T-helper 17 cell (primary cell): ENCODE data around the gene MMP14. TPM values are rescaled to one million over a fixed set of nuclear protein-coding genes. Genes with fewer than 3 reads are reported as not detected.
A peak's percentile ranks its signal among the peaks of the same experiment; 100 is the strongest.

Source experiments
- ATAC-seq: fragments of 150-1000 bp; cut with Tn5 transposase; 2 replicates; pipeline ENCODE4 v1.10.0; 2021; ENCODE audit warnings: mild to moderate bottlenecking, moderate library complexity
- DNase-seq, 3 donors: peaks; one replicate each; pipeline versions ENCODE4 v3.0.0 to v3.0.0-alpha.2; 2020 to 2021
- H3K9me3 ChIP-seq: one replicate; pipeline ENCODE4 v1.7.0; 2013; ENCODE audit warnings: low read length, mild to moderate bottlenecking; ENCODE audit not compliant: control insufficient read depth, poor library complexity, severe bottlenecking
- H3K27ac Mint-ChIP-seq: one replicate; pipeline ENCODE4 v1.8.0; 2022; ENCODE audit warnings: mild to moderate bottlenecking, moderate library complexity, mixed read lengths
- H3K27me3 Mint-ChIP-seq: one replicate; pipeline ENCODE4 v1.8.0; 2022; ENCODE audit warnings: mixed read lengths
- H3K36me3 Mint-ChIP-seq: one replicate; pipeline ENCODE4 v1.8.0; 2022; ENCODE audit warnings: low read depth, mixed read lengths
- H3K4me1 Mint-ChIP-seq: one replicate; pipeline ENCODE4 v1.8.0; 2022; ENCODE audit warnings: mild to moderate bottlenecking, mixed read lengths
- H3K4me3 Mint-ChIP-seq: one replicate; pipeline ENCODE4 v1.8.0; 2022; ENCODE audit warnings: mild to moderate bottlenecking, moderate library complexity, mixed read lengths
- total RNA-seq, 4 donors: library from RNA in 2 of 4; stranded (reverse) in 2 of 4; gene quantifications; one replicate each; pipeline ENCODE4 v1.2.3 and lab custom pipeline; 2022 to 2026

The MMP14 gene
- total RNA-seq, 2 donors from 2014 or later: 0.85 to 1.0 TPM

- H3K27me3 Mint-ChIP-seq: no peaks in the 10 kb centered on the region
- no peaks in the 10 kb centered on the region for H3K9me3 ChIP-seq
- H3K4me1 Mint-ChIP-seq: peaks cover 12% of the 10 kb centered on the region
- H3K4me3 Mint-ChIP-seq: peak overlapping the region; percentile 19
- H3K27ac Mint-ChIP-seq: peak overlapping the region; percentile 11
- ATAC-seq (no peak), DNase-seq (no peak)
- H3K36me3 Mint-ChIP-seq: peaks cover 10% of the 10 kb centered on the region
Observed at GRCh38 chr14:22896356-22896755, 60.0 kb downstream of the MMP14 start.

- Mint-ChIP-seq H3K36me3 (peaks cover 13% of the 10 kb centered on the region), H3K27ac (peak overlapping the region; percentile 11)
Observed at GRCh38 chr14:22896760-22897159, 60.4 kb downstream of the MMP14 start.

DNA sequence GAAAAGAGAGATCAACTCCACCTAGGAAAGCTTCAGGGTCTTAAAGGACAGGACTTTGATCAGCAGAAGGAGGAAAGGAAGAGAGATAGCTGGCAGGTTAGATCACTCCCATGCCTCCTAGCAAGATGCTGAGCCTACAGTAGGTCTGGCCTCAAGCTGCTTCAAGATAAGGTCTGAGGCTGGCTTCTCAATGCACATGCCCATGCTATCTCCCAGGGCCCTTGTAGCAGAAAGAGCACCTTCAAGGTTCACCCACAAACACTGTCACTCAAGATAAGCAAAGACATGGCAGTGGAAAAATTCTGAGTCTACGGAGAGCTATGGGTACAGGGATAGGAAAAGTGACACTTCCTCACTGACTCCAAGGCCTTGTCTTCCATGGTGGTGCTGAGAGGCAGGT is 61.0 kb downstream of the MMP14 start:
- Mint-ChIP-seq H3K4me3 (no peak overlapping the region), H3K27me3 (no peaks in the 10 kb centered on the region), H3K4me1 (peaks cover 14% of the 10 kb centered on the region), H3K36me3 (peaks cover 13% of the 10 kb centered on the region), H3K27ac (no peak overlapping the region)
- DNase-seq (no peak), ATAC-seq (no peak)
- H3K9me3 ChIP-seq: no peaks in the 10 kb centered on the region

More at GRCh38 chr14:22896760-22897159, 60.4 kb downstream of the MMP14 start:
- peak overlapping the region; percentile 19 for H3K4me3 Mint-ChIP-seq
- no peak for DNase-seq
- no peaks in the 10 kb centered on the region for H3K9me3 ChIP-seq
- H3K4me1 Mint-ChIP-seq: peaks cover 14% of the 10 kb centered on the region
- no peak for ATAC-seq
- H3K27me3 Mint-ChIP-seq: no peaks in the 10 kb centered on the region

Other genes with a start within 250 kb of the MMP14 start
- 10 to 100 TPM; 95.4 to 96.0 TPM for gene DAD1, start 247.4 kb upstream of the MMP14 start, total RNA-seq
- gene ABHD4, start 238.3 kb upstream of the MMP14 start, total RNA-seq: 10 to 100 TPM; 12.3 to 19.0 TPM
- gene OR6J1, start 192.2 kb upstream of the MMP14 start, total RNA-seq: not detected
- 100 to 1,000 TPM; 150 to 171 TPM for gene OXA1L, start 69.9 kb upstream of the MMP14 start, total RNA-seq
- 1 to 10 TPM in 1 of 2 donors, under 1 TPM in 1; 0.55 to 3.1 TPM for gene SLC7A7, start 21.1 kb upstream of the MMP14 start, total RNA-seq
- 10 to 100 TPM; 36.2 to 44.6 TPM for gene MRPL52, start 6.7 kb upstream of the MMP14 start, total RNA-seq
- 10 to 100 TPM; 76.9 to 84.5 TPM for gene LRP10, start 35.2 kb downstream of the MMP14 start, total RNA-seq
- 1 to 10 TPM; 7.2 to 8.7 TPM for gene REM2, start 46.6 kb downstream of the MMP14 start, total RNA-seq
- 10 to 100 TPM; 77.3 to 88.9 TPM for gene RBM23, start 82.6 kb downstream of the MMP14 start, total RNA-seq
- gene PRMT5, start 92.8 kb downstream of the MMP14 start, total RNA-seq: 10 to 100 TPM; 22.8 to 33.9 TPM
- gene HAUS4, start 120.5 kb downstream of the MMP14 start, total RNA-seq: 10 to 100 TPM; 19.5 to 25.9 TPM
- gene AJUBA, start 146.0 kb downstream of the MMP14 start, total RNA-seq: 1 to 10 TPM; 1.3 to 1.5 TPM
- gene C14orf93, start 173.6 kb downstream of the MMP14 start, total RNA-seq: 1 to 10 TPM; 9.0 to 9.1 TPM
- 10 to 100 TPM; 17.6 to 19.9 TPM for gene PSMB5, start 198.3 kb downstream of the MMP14 start, total RNA-seq
- not detected for gene PSMB11, start 205.6 kb downstream of the MMP14 start, total RNA-seq
- 1 to 10 TPM; 1.6 to 1.8 TPM for gene CDH24, start 220.9 kb downstream of the MMP14 start, total RNA-seq